T-cell (primary cell): Measurements from ENCODE around the gene ANKFN1. TPM values are rescaled to one million over a fixed set of nuclear protein-coding genes. Genes with fewer than 3 reads are reported as not detected.
"Not testable (repeated sequence)": the region's sequence is repeated elsewhere in the genome, so short reads cannot be mapped to it uniquely, and the experiment has no call there.

ENCODE experiments used
- ATAC-seq, 4 experiments: fragments of 200-7000 bp in 3 of 4; fragments of 150-1000 bp in 1 of 4; cut with Tn5 transposase; replicated peaks in 1 of 4; 1 replicate in 3 of 4; 2 replicates in 1 of 4; pipeline ENCODE4 v1.10.0; 2021; ENCODE audit warnings: moderate library complexity in 3 of 4, mild to moderate bottlenecking in 2 of 4, moderate number of reproducible peaks in 1 of 4
- CTCF ChIA-PET, 2 donors: fragments of 300-600 bp; sonication (Branson Sonifier 250); formaldehyde crosslinking; loops; one replicate each; lab custom pipeline; 2022; ENCODE audit warnings: antibody characterized with exemption in 2 of 2; lab: Charles Lee
- POLR2A ChIA-PET, 2 donors: fragments of 300-600 bp; sonication (Branson Sonifier 250); formaldehyde crosslinking; loops; one replicate each; lab custom pipeline; 2022; ENCODE audit warnings: antibody characterized with exemption in 2 of 2; lab: Charles Lee
- DNase-seq, 35 experiments: peaks; one replicate each; pipeline versions ENCODE4 v3.0.0 to v3.0.0-alpha.2; 2013 to 2023
- H3K27ac ChIP-seq: one replicate; pipeline ENCODE4 v1.5.1; 2013; ENCODE audit warnings: low read length
- H3K27me3 ChIP-seq, 2 experiments: replicated peaks in 1 of 2; 1 replicate in 1 of 2; 2 replicates in 1 of 2; pipeline versions ENCODE4 v1.6.1 to v1.7.0; 2013; ENCODE audit warnings: low read length in 1 of 2, mixed read lengths in 1 of 2; ENCODE audit not compliant: control insufficient read depth in 2 of 2, insufficient read depth in 2 of 2; ENCODE audit errors: extremely low read depth in 1 of 2
- H3K36me3 ChIP-seq, 2 donors: 1 replicate in 1 of 2; 2 replicates in 1 of 2; pipeline versions ENCODE4 v1.6.1 to v1.7.0; 2013; ENCODE audit warnings: low read length in 1 of 2; ENCODE audit not compliant: control insufficient read depth in 2 of 2, insufficient read depth in 1 of 2; ENCODE audit errors: extremely low read depth in 1 of 2
- H3K4me1 ChIP-seq, 2 experiments: 1 replicate in 1 of 2; 2 replicates in 1 of 2; pipeline versions ENCODE4 v1.6.1 to v1.7.0; 2013; ENCODE audit warnings: low read length in 2 of 2, mixed read lengths in 1 of 2; ENCODE audit not compliant: insufficient read depth in 2 of 2, control insufficient read depth in 1 of 2; ENCODE audit errors: extremely low read depth in 1 of 2
- H3K4me3 ChIP-seq, 2 donors: 1 replicate in 1 of 2; 2 replicates in 1 of 2; pipeline versions ENCODE4 v1.5.1 to v1.7.0; 2013; ENCODE audit warnings: mild to moderate bottlenecking in 2 of 2, low read length in 1 of 2, moderate library complexity in 1 of 2; ENCODE audit not compliant: control insufficient read depth in 1 of 2; ENCODE audit errors: extremely low read depth in 1 of 2
- H3K9me3 ChIP-seq: 2 replicates; pipeline ENCODE4 v1.7.0; 2013
- H3K27ac Mint-ChIP-seq, 2 donors: one replicate each; pipeline ENCODE4 v1.8.0; 2020 to 2021; ENCODE audit warnings: mild to moderate bottlenecking in 2 of 2, mixed read lengths in 2 of 2
- H3K27me3 Mint-ChIP-seq, 2 donors: one replicate each; pipeline ENCODE4 v1.8.0; 2021 to 2022; ENCODE audit warnings: mixed read lengths in 2 of 2
- H3K36me3 Mint-ChIP-seq: one replicate; pipeline ENCODE4 v1.8.0; 2021; ENCODE audit warnings: mixed read lengths
- H3K4me1 Mint-ChIP-seq, 3 donors: one replicate each; pipeline ENCODE4 v1.8.0; 2020 to 2022; ENCODE audit warnings: mixed read lengths in 3 of 3, mild to moderate bottlenecking in 1 of 3
- H3K4me3 Mint-ChIP-seq, 3 donors: one replicate each; pipeline ENCODE4 v1.8.0; 2020 to 2022; ENCODE audit warnings: mild to moderate bottlenecking in 3 of 3, mixed read lengths in 3 of 3, moderate library complexity in 3 of 3
- H3K9me3 Mint-ChIP-seq, 3 donors: one replicate each; pipeline ENCODE4 v1.8.0; 2020 to 2022; ENCODE audit warnings: mixed read lengths in 3 of 3
- WGBS: methylation state at CpG from one replicate; pipeline ENCODE4 v1.1.5; 2013; ENCODE audit warnings: missing lambda C conversion rate; ENCODE audit not compliant: insufficient coverage; 5-methylcytosine and 5-hydroxymethylcytosine counted together
- total RNA-seq, 35 experiments: library from RNA in 6 of 35; stranded (reverse) in 6 of 35; fragments of 120-200 nt in 1 of 35; gene quantifications; one replicate each; pipeline versions ENCODE4 v1.2.1 to v1.2.4 and lab custom pipeline; 2013 to 2026

ANKFN1 gene
- total RNA-seq, 5 donors from 2014 or later (not counting 1 experiment from before 2014, with no cell fraction given), result not detected

DNA sequence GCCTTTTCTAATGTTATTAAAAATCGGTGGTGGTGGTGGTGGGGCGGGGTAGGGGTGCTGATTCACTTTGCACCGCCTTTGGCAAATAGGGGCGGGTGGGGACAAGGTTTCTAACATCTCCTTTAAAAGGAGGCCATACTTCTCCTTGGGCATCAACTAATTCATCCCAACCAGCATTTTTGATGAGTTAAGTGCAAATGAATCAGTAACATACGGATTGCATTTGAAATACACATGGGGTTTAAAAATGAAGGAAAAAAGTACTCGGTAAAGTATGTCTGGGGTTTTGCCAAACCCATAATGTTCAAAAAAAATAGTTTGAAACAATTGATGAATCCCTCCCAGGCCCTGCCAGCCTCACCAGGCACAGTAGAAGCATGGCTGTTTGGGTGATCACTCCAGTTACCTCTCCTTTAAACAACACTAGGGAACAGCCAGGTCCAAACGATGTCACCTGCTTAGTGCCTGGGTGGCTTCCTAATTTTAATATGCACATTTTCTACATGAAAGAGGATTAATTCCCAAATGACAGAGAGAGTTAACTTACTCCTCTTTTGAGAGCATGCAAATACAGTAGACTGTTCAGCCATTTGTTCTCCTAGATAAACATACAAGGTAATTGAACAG is 107.2 kb downstream of the ANKFN1 start:
- Mint-ChIP-seq H3K27me3 (peaks cover 0 to 9% of the 10 kb centered on the region in 2 donors), H3K4me1 (no peaks in the 10 kb centered on the region), H3K27ac (no peak overlapping the region), H3K36me3 (no peaks in the 10 kb centered on the region), H3K9me3 (peaks cover 0 to 3% (median 0%) of the 10 kb centered on the region in 3 donors), H3K4me3 (no peak overlapping the region)
- Histone ChIP-seq H3K9me3 (no peaks in the 10 kb centered on the region), H3K4me1 (no peaks in the 10 kb centered on the region), H3K4me3 (no peak overlapping the region), H3K27ac (no peak overlapping the region), H3K36me3 (no peaks in the 10 kb centered on the region), H3K27me3 (no peaks in the 10 kb centered on the region)
- POLR2A ChIA-PET, result no interaction called here
- ATAC-seq, result no peak
- no CpG with 5 or more reads among the region's 7 CpGs for WGBS
- CTCF ChIA-PET, result interaction anchor here in 1 of 2 donors (0.7 kb wide), 1 partner anchor 455 kb away, joined by 6 read pairs; no protein-coding TSS in a partner anchor
- DNase-seq, result no peak

- no peaks in the 10 kb centered on the region for H3K9me3 ChIP-seq
- Mint-ChIP-seq H3K27ac (no peak overlapping the region), H3K9me3 (peaks cover 0 to 3% (median 0%) of the 10 kb centered on the region in 3 donors), H3K4me3 (no peak overlapping the region), H3K36me3 (no peaks in the 10 kb centered on the region), H3K4me1 (no peaks in the 10 kb centered on the region), H3K27me3 (peaks cover 0 to 9% of the 10 kb centered on the region in 2 donors)
- no peaks in the 10 kb centered on the region for H3K27me3 ChIP-seq
- no peak overlapping the region for H3K27ac ChIP-seq
- no peaks in the 10 kb centered on the region for H3K4me1 ChIP-seq
- ChIA-PET CTCF (no interaction called here), POLR2A (no interaction called here)
- no peak for ATAC-seq
- WGBS, result 87% methylated on average over 8 of the region's 9 CpGs
- no peaks in the 10 kb centered on the region for H3K36me3 ChIP-seq
- DNase-seq, result no peak
- H3K4me3 ChIP-seq, result no peak overlapping the region
Measured at GRCh38 chr17:56262803-56263202, 109.5 kb downstream of the ANKFN1 start.

GRCh38 chr17:56269556-56270389 is 116.5 kb downstream of the ANKFN1 start:
- Mint-ChIP-seq H3K36me3 (no peaks in the 10 kb centered on the region), H3K4me3 (no peak overlapping the region), H3K9me3 (peaks cover 0 to 3% (median 0%) of the 10 kb centered on the region in 3 donors), H3K27ac (no peak overlapping the region), H3K4me1 (no peaks in the 10 kb centered on the region), H3K27me3 (no peaks in the 10 kb centered on the region)
- Histone ChIP-seq H3K36me3 (no peaks in the 10 kb centered on the region), H3K4me1 (no peaks in the 10 kb centered on the region), H3K27me3 (no peaks in the 10 kb centered on the region), H3K27ac (no peak overlapping the region), H3K9me3 (no peaks in the 10 kb centered on the region), H3K4me3 (no peak overlapping the region)
- 67% methylated on average over 2 of the region's 6 CpGs for WGBS
- ChIA-PET CTCF (no interaction called here), POLR2A (no interaction called here)
- DNase-seq (no peak), ATAC-seq (no peak)

DNA sequence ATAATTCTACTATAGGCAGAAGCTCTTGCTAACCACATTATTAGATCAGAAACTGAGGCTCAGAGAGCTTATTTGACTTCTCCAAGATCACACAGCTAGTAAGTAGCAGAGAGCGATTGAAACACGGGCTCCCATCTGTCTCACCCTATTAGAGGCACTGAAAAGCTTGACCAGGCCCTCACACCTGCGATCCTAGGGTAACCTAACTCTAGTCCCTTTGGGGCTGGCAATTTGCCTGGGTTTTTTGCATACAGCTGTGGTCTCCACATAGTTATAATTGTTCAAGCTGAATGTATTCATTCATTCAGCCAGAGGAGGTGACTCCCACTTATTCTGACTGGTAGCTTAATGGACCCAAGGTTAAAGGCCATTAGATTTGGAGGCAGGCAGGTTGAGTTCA is 121.2 kb downstream of the ANKFN1 start:
- Mint-ChIP-seq H3K4me3 (no peak overlapping the region), H3K4me1 (no peaks in the 10 kb centered on the region), H3K36me3 (no peaks in the 10 kb centered on the region), H3K9me3 (no peaks in the 10 kb centered on the region), H3K27ac (no peak overlapping the region), H3K27me3 (no peaks in the 10 kb centered on the region)
- H3K4me3 ChIP-seq, result no peak overlapping the region
- no peaks in the 10 kb centered on the region for H3K36me3 ChIP-seq
- no peaks in the 10 kb centered on the region for H3K4me1 ChIP-seq
- ATAC-seq, result no peak
- DNase-seq, result no peak
- H3K27me3 ChIP-seq, result no peaks in the 10 kb centered on the region
- WGBS, result 80% methylated on average over 2 of the region's 3 CpGs
- H3K9me3 ChIP-seq, result no peaks in the 10 kb centered on the region
- ChIA-PET POLR2A (no interaction called here), CTCF (no interaction called here)
- H3K27ac ChIP-seq, result no peak overlapping the region

DNA sequence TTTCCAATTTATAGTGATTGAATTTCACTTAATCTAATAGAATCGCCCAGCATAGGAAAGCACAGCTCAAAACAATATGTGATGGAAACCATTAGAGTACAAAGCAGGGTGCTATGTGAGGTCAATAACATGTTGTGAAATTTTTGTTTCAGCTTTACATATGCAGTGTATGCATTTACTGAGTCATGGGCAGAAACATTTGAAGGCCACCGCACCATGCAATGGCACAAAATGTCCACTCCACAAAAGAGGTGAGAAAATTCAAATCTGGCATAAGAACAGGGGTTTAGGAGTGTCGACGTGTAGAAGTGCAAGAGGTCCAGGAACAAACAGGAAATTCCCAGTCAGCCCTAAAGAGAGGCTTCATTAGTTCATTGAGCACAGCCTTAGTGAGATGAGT is 131.2 kb downstream of the ANKFN1 start:
- Mint-ChIP-seq H3K9me3 (no peaks in the 10 kb centered on the region), H3K27ac (no peak overlapping the region), H3K36me3 (no peaks in the 10 kb centered on the region), H3K4me3 (no peak overlapping the region), H3K27me3 (no peaks in the 10 kb centered on the region), H3K4me1 (no peaks in the 10 kb centered on the region)
- H3K9me3 ChIP-seq, result no peaks in the 10 kb centered on the region
- CTCF ChIA-PET, result no interaction called here
- ATAC-seq (no peak), DNase-seq (no peak)
- POLR2A ChIA-PET, result no interaction called here
- H3K36me3 ChIP-seq, result no peaks in the 10 kb centered on the region
- no peak overlapping the region for H3K27ac ChIP-seq
- no peaks in the 10 kb centered on the region for H3K4me1 ChIP-seq
- H3K27me3 ChIP-seq, result no peaks in the 10 kb centered on the region
- no peak overlapping the region for H3K4me3 ChIP-seq
- no CpG with 5 or more reads among the region's 4 CpGs for WGBS

DNA sequence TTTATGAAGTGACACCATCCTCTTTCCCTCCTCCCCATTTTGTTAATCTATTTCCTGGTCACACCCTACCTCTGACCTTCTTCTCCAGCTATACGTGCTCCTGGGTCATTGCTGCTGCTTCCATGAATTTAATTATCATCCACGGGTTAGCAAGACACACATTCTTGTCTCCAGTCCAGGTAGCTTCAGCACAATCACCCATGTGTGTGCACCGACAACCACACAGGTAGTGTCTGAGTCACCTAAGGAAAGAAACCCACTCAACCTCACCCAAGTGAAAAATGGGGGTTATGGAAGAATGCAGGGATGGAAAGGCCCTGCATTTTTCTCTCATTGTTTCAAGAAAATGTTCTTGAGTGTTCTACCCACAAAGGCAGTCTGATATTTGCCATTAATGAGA is 135.5 kb downstream of the ANKFN1 start:
- DNase-seq, H3K9me3 Mint-ChIP-seq, H3K4me3 Mint-ChIP-seq, H3K27ac ChIP-seq, H3K27me3 ChIP-seq, H3K4me1 ChIP-seq, H3K27me3 Mint-ChIP-seq, H3K4me3 ChIP-seq, H3K27ac Mint-ChIP-seq, ATAC-seq, CTCF ChIA-PET, H3K36me3 Mint-ChIP-seq, H3K9me3 ChIP-seq, H3K36me3 ChIP-seq, POLR2A ChIA-PET: not testable (repeated sequence)
- WGBS, result no CpG with 5 or more reads among the region's 3 CpGs
- peaks cover 12 to 22% (median 16%) of the 10 kb centered on the region in 3 donors for H3K4me1 Mint-ChIP-seq
